ENCODE results near the gene C1QTNF1. TPM values are rescaled to one million over a fixed set of nuclear protein-coding genes. Genes with fewer than 3 reads are reported as not detected.

The C1QTNF1 gene
- total RNA-seq, 2 donors from 2014 or later = 445 to 518 TPM

GRCh38 chr17:79093270-79093669, 69.3 kb downstream of the C1QTNF1 start:
- peaks cover 0 to 13% of the 10 kb centered on the region in 2 donors for H3K4me1 ChIP-seq (ENCODE audit: control insufficient read depth in 1 of 2, low read depth in 2 of 2)
- H3K27me3 ChIP-seq (replicated peaks; ENCODE audit: insufficient read depth) = peaks cover 4% of the 10 kb centered on the region
- no peaks in the 10 kb centered on the region for H3K9me3 ChIP-seq
- no peak for TF ChIP-seq CTCF (IDR thresholded peaks at IDR 0.05)
- no peak overlapping the region for H3K4me3 ChIP-seq
- H3K36me3 ChIP-seq = no peaks in the 10 kb centered on the region
- ATAC-seq (ENCODE audit: insufficient number of reproducible peaks, low FRiP score, low read depth) (no peak), DNase-seq (ENCODE audit: low spot score) (no peak)
- H3K27ac ChIP-seq = no peak overlapping the region

GRCh38 chr17:79094261-79094660, 70.3 kb downstream of the C1QTNF1 start:
- TF ChIP-seq CTCF (IDR thresholded peaks at IDR 0.05) = no peak
- no peak for DNase-seq (ENCODE audit: low spot score)
- peaks cover 0 to 13% of the 10 kb centered on the region in 2 donors for H3K4me1 ChIP-seq (ENCODE audit: control insufficient read depth in 1 of 2, low read depth in 2 of 2)
- H3K27ac ChIP-seq = no peak overlapping the region
- no peaks in the 10 kb centered on the region for H3K9me3 ChIP-seq
- H3K36me3 ChIP-seq = no peaks in the 10 kb centered on the region
- H3K27me3 ChIP-seq (replicated peaks; ENCODE audit: insufficient read depth) = peaks cover 4% of the 10 kb centered on the region
- no peak for ATAC-seq (ENCODE audit: insufficient number of reproducible peaks, low FRiP score, low read depth)
- no peak overlapping the region for H3K4me3 ChIP-seq

- no peak for ATAC-seq (ENCODE audit: insufficient number of reproducible peaks, low FRiP score, low read depth)
- Histone ChIP-seq H3K9me3 (no peaks in the 10 kb centered on the region), H3K4me1 (ENCODE audit: control insufficient read depth in 1 of 2, low read depth in 2 of 2) (peaks cover 0 to 4% of the 10 kb centered on the region in 2 donors), H3K36me3 (no peaks in the 10 kb centered on the region), H3K27ac (no peak overlapping the region), H3K27me3 (replicated peaks; ENCODE audit: insufficient read depth) (peaks cover 4% of the 10 kb centered on the region), H3K4me3 (no peak overlapping the region)
- DNase-seq (ENCODE audit: low spot score) = no peak
- TF ChIP-seq CTCF (IDR thresholded peaks at IDR 0.05) = no peak
These were observed 71.5 kb downstream of the C1QTNF1 start for GRCh38 chr17:79095345-79096055.

- Histone ChIP-seq H3K4me1 (ENCODE audit: control insufficient read depth in 1 of 2, low read depth in 2 of 2) (no peaks in the 10 kb centered on the region), H3K36me3 (no peaks in the 10 kb centered on the region), H3K4me3 (no peak overlapping the region), H3K27me3 (replicated peaks; ENCODE audit: insufficient read depth) (peaks cover 4% of the 10 kb centered on the region), H3K9me3 (no peaks in the 10 kb centered on the region), H3K27ac (no peak overlapping the region)
- DNase-seq (ENCODE audit: low spot score) (no peak), ATAC-seq (ENCODE audit: insufficient number of reproducible peaks, low FRiP score, low read depth) (no peak)
- no peak for TF ChIP-seq CTCF (IDR thresholded peaks at IDR 0.05)
These were observed 72.5 kb downstream of the C1QTNF1 start for GRCh38 chr17:79096477-79096876.

GRCh38 chr17:79097226-79098055, 73.5 kb downstream of the C1QTNF1 start:
- no peaks in the 10 kb centered on the region for H3K36me3 ChIP-seq
- ATAC-seq (ENCODE audit: insufficient number of reproducible peaks, low FRiP score, low read depth) = no peak
- H3K4me3 ChIP-seq = no peak overlapping the region
- H3K27me3 ChIP-seq (replicated peaks; ENCODE audit: insufficient read depth) = peaks cover 3% of the 10 kb centered on the region
- H3K4me1 ChIP-seq (ENCODE audit: control insufficient read depth in 1 of 2, low read depth in 2 of 2) = no peaks in the 10 kb centered on the region
- no peaks in the 10 kb centered on the region for H3K9me3 ChIP-seq
- no peak overlapping the region for H3K27ac ChIP-seq
- no peak for TF ChIP-seq CTCF (IDR thresholded peaks at IDR 0.05)
- DNase-seq (ENCODE audit: low spot score) = no peak

All from thoracic aorta (tissue), 2 donors.